Erythroblast (primary cell): ENCODE results near the gene ASIP.
"Not testable (repeated sequence)": the region's sequence is repeated elsewhere in the genome, so short reads cannot be mapped to it uniquely, and the experiment has no call there.

Source experiments
- GATA1 ChIP-seq: IDR thresholded peaks from 2 replicates; pipeline ENCODE4 v1.6.1; 2011; ENCODE audit warnings: low read depth, mild to moderate bottlenecking, control low read depth, low read length, moderate library complexity
- POLR2A ChIP-seq: IDR thresholded peaks from 2 replicates; pipeline ENCODE4 v1.6.1; 2011; ENCODE audit warnings: mild to moderate bottlenecking, low read length

DNA sequence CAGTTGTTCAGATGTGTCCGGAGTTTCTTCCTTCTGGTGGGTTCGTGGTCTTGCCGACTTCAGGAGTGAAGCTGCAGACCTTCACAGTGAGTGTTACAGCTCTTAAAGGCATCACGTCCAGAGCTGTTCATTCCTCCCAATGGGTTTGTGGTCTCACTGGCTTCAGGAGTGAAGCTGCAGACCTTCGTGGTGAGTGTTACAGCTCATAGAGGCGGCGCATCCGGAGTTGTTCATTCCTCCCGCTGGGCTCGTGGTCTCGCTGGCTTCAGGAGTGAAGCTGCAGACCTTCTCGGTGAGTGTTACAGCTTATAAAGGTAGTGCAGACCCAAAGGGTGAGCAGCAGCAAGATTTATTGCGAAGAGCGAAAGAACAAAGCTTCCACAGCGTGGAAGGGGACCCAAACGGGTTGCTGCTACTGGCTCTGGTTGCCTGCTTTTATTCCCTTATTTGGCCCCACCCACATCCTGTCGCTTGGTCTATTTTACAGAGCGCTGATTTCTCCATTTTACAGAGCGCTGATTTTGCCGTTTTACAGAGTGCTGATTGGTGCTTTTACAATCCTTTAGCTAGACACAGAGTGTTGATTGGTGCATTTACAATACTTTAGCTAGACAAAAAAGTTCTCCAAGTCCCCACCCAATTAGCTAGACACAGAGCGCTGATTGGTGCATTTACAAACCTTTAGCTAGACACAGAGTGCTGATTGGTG is 35.9 kb upstream of the ASIP start:
- not testable (repeated sequence) for TF ChIP-seq POLR2A, GATA1
